GM23338 (cell line): ENCODE data around the gene CLIC2. TPM values are rescaled to one million over a fixed set of nuclear protein-coding genes. Genes with fewer than 3 reads are reported as not detected.
A peak's percentile ranks its signal among the peaks of the same experiment; 100 is the strongest.

Source experiments
- ATAC-seq: fragments of 200-7000 bp; cut with Tn5 transposase; 3 replicates; pipeline ENCODE4 v1.9.1; 2020
- DNase-seq: peaks from one replicate; pipeline ENCODE4 v3.0.0-alpha.2; 2015; ENCODE audit warnings: low spot score
- H2AFZ ChIP-seq: fragments of 200-600 bp; sonication (generic); 2 replicates; pipeline ENCODE4 v1.8.0; 2016; ENCODE audit warnings: antibody characterized with exemption, mild to moderate bottlenecking, moderate library complexity
- H3F3A ChIP-seq: fragments of 200-600 bp; sonication (generic); replicated peaks from 2 replicates; pipeline ENCODE4 v1.8.0; 2017; ENCODE audit warnings: antibody characterized with exemption, mixed run types, low read depth
- H3K27ac ChIP-seq: fragments of 200-600 bp; sonication (generic); 2 replicates; pipeline ENCODE4 v1.6.1; 2016; ENCODE audit warnings: low read depth
- H3K27me3 ChIP-seq: fragments of 200-600 bp; sonication (generic); 2 replicates; pipeline ENCODE4 v1.8.0; 2016; ENCODE audit warnings: mild to moderate bottlenecking, mixed run types, moderate library complexity; ENCODE audit not compliant: insufficient read depth
- H3K36me3 ChIP-seq: fragments of 200-600 bp; sonication (generic); 2 replicates; pipeline ENCODE4 v1.8.0; 2016; ENCODE audit warnings: mild to moderate bottlenecking; ENCODE audit not compliant: insufficient read depth
- H3K4me1 ChIP-seq: fragments of 200-600 bp; sonication (generic); 2 replicates; pipeline ENCODE4 v1.8.0; 2016; ENCODE audit warnings: mild to moderate bottlenecking, moderate library complexity; ENCODE audit not compliant: insufficient read depth
- H3K4me2 ChIP-seq: fragments of 200-600 bp; sonication (generic); 2 replicates; pipeline ENCODE4 v1.7.1; 2017; ENCODE audit warnings: mixed run types
- H3K4me3 ChIP-seq: fragments of 200-600 bp; sonication (generic); 2 replicates; pipeline ENCODE4 v1.6.1; 2016; ENCODE audit warnings: mixed run types
- H3K79me2 ChIP-seq: fragments of 200-600 bp; sonication (generic); replicated peaks from 2 replicates; pipeline ENCODE4 v1.8.0; 2017; ENCODE audit warnings: mild to moderate bottlenecking; ENCODE audit not compliant: insufficient read depth
- H3K9me2 ChIP-seq: fragments of 200-600 bp; sonication (generic); 2 replicates; pipeline ENCODE4 v1.8.0; 2017; ENCODE audit not compliant: insufficient read depth
- H4K20me1 ChIP-seq: fragments of 200-600 bp; sonication (generic); replicated peaks from 2 replicates; pipeline ENCODE4 v1.8.0; 2017; ENCODE audit warnings: mild to moderate bottlenecking; ENCODE audit not compliant: insufficient read depth
- H3K27ac Mint-ChIP-seq: 2 replicates; pipeline ENCODE4 v1.8.0; 2020; ENCODE audit warnings: inconsistent platforms, mild to moderate bottlenecking, moderate library complexity, mixed read lengths
- H3K27me3 Mint-ChIP-seq: 3 replicates; pipeline ENCODE4 v1.8.0; 2022; ENCODE audit warnings: low read depth, mild to moderate bottlenecking, moderate library complexity, mixed read lengths, inconsistent platforms; ENCODE audit not compliant: insufficient read depth, poor library complexity
- H3K36me3 Mint-ChIP-seq: 3 replicates; pipeline ENCODE4 v1.8.0; 2021; ENCODE audit warnings: low read depth, mild to moderate bottlenecking, inconsistent platforms, moderate library complexity, mixed read lengths
- H3K4me1 Mint-ChIP-seq: 3 replicates; pipeline ENCODE4 v1.8.0; 2020; ENCODE audit warnings: mild to moderate bottlenecking, inconsistent platforms, mixed read lengths
- H3K4me3 Mint-ChIP-seq: 3 replicates; pipeline ENCODE4 v1.8.0; 2021; ENCODE audit warnings: moderate library complexity, mild to moderate bottlenecking, inconsistent platforms, mixed read lengths
- H3K9me3 Mint-ChIP-seq: 3 replicates; pipeline ENCODE4 v1.8.0; 2020; ENCODE audit warnings: moderate library complexity, mild to moderate bottlenecking, inconsistent platforms, mixed read lengths
- CREB1 ChIP-seq: fragments of 250-450 bp; sonication (Bioruptor Pico); IDR thresholded peaks from 2 replicates; pipeline ENCODE4 v1.5.0; 2020; ENCODE audit warnings: low read depth, mild to moderate bottlenecking, moderate library complexity
- ETS1 ChIP-seq: IDR thresholded peaks from 2 replicates; pipeline ENCODE4 v1.6.1; 2016; ENCODE audit warnings: antibody characterized with exemption
- EZH2 ChIP-seq: fragments of 200-600 bp; sonication (generic); IDR thresholded peaks from one replicate; pipeline ENCODE4 v1.8.0; 2017; ENCODE audit warnings: antibody characterized with exemption, mild to moderate bottlenecking, low read depth; ENCODE audit not compliant: unreplicated experiment
- EZH2phosphoT487 ChIP-seq: fragments of 200-600 bp; sonication (generic); IDR thresholded peaks from one replicate; pipeline ENCODE4 v1.8.1; 2018; ENCODE audit warnings: antibody characterized with exemption; ENCODE audit not compliant: unreplicated experiment
- JUNB ChIP-seq: IDR thresholded peaks from one replicate; pipeline ENCODE4 v1.6.1; 2016; ENCODE audit warnings: antibody characterized with exemption; ENCODE audit not compliant: unreplicated experiment
- NANOG ChIP-seq: IDR thresholded peaks from 2 replicates; pipeline ENCODE4 v1.6.1; 2016; ENCODE audit warnings: antibody characterized with exemption, borderline replicate concordance
- POLR2AphosphoS5 ChIP-seq: IDR thresholded peaks from 2 replicates; pipeline ENCODE4 v1.6.1; 2016; ENCODE audit warnings: antibody characterized with exemption, low read depth
- REST ChIP-seq: IDR thresholded peaks from one replicate; pipeline ENCODE4 v1.6.1; 2018; ENCODE audit warnings: antibody characterized with exemption; ENCODE audit not compliant: unreplicated experiment
- STAT1 ChIP-seq: IDR thresholded peaks from one replicate; pipeline ENCODE4 v1.6.1; 2016; ENCODE audit warnings: antibody characterized with exemption; ENCODE audit not compliant: unreplicated experiment
- ZNF114 ChIP-seq: fragments of 250-450 bp; sonication (Bioruptor Pico); IDR thresholded peaks from 2 replicates; pipeline ENCODE4 v1.5.0; 2020; ENCODE audit warnings: mild to moderate bottlenecking, moderate library complexity
- ZNF331 ChIP-seq: fragments of 250-450 bp; sonication (Bioruptor Pico); IDR thresholded peaks from 2 replicates; pipeline ENCODE4 v1.5.0; 2020; ENCODE audit warnings: low read depth, mild to moderate bottlenecking, moderate library complexity
- polyA plus RNA-seq: library from polyadenylated mRNA; unstranded; fragments of >200 nt; fragmentation: Nextera tagmentation; extraction: Ambion mirVana; gene quantifications from 2 replicates; pipeline ENCODE4 v1.2.1, GENCODE V29; 2016
- total RNA-seq: library from RNA; depleted of rRNA; stranded (reverse); fragments of >200 nt; shearing (Covaris generic); gene quantifications from 2 replicates; pipeline ENCODE4 v1.2.3, GENCODE V29; 2014
- TF ChIP-seq, protein P1 (sequence below): fragments of 250-450 bp; sonication (Bioruptor Pico); IDR thresholded peaks from 2 replicates; pipeline ENCODE4 v1.5.0; 2020; ENCODE audit warnings: mild to moderate bottlenecking, moderate library complexity
- TF ChIP-seq, protein P2 (sequence below), 2 experiments: fragments of 200-600 bp in 1 of 2; sonication (generic) in 1 of 2; conservative IDR thresholded peaks; 2 replicates each; pipeline versions ENCODE4 v1.5.1 to v1.6.1; 2016 to 2017; ENCODE audit warnings: antibody characterized with exemption in 2 of 2, low read depth in 2 of 2, mild to moderate bottlenecking in 2 of 2, moderate library complexity in 1 of 2

CLIC2 gene
- total and polyA plus RNA-seq, 2 experiments from 2014 or later, result 0.56 to 0.61 TPM

DNA sequence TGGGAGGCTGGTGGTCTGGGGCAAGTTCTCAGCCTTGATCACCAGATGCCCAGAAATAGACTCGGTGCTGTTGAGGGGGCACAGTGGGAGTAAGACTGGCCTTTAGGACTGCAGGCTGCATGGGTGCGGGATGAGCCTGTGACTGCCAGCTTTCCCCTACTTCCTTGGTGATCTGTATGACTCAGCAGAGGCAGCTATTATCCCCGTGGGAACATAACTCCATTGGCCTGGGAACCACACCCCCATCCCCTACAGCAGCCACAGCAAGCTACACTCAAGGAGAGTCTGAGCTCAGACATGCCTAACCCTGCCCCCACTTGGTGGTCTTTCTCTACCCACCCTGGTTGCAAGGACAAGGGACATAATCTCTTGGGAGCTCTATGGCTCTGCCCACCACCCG, 20.6 kb downstream of the CLIC2 start:
- Histone ChIP-seq H3K4me3 (no peak overlapping the region), H3F3A (no peaks in the 10 kb centered on the region), H3K4me1 (no peaks in the 10 kb centered on the region), H3K4me2 (no peak overlapping the region), H3K9me2 (no peaks in the 10 kb centered on the region), H3K27ac (no peak overlapping the region), H3K36me3 (no peaks in the 10 kb centered on the region), H2AFZ (no peak overlapping the region), H3K79me2 (no peaks in the 10 kb centered on the region), H4K20me1 (no peaks in the 10 kb centered on the region), H3K27me3 (no peaks in the 10 kb centered on the region)
- H3K4me3 Mint-ChIP-seq, result no peak overlapping the region
- ATAC-seq, result no peak
- no peaks in the 10 kb centered on the region for H3K36me3 Mint-ChIP-seq
- TF ChIP-seq ZNF331 (CRISPR knock-in tag) (no peak), EZH2 (no peak), REST (no peak), EZH2phosphoT487 (no peak), NANOG (no peak), ETS1 (no peak), ZNF114 (CRISPR knock-in tag) (no peak), JUNB (no peak), STAT1 (no peak), POLR2AphosphoS5 (no peak), CREB1 (CRISPR knock-in tag) (no peak)
- TF ChIP-seq, protein P1, sequence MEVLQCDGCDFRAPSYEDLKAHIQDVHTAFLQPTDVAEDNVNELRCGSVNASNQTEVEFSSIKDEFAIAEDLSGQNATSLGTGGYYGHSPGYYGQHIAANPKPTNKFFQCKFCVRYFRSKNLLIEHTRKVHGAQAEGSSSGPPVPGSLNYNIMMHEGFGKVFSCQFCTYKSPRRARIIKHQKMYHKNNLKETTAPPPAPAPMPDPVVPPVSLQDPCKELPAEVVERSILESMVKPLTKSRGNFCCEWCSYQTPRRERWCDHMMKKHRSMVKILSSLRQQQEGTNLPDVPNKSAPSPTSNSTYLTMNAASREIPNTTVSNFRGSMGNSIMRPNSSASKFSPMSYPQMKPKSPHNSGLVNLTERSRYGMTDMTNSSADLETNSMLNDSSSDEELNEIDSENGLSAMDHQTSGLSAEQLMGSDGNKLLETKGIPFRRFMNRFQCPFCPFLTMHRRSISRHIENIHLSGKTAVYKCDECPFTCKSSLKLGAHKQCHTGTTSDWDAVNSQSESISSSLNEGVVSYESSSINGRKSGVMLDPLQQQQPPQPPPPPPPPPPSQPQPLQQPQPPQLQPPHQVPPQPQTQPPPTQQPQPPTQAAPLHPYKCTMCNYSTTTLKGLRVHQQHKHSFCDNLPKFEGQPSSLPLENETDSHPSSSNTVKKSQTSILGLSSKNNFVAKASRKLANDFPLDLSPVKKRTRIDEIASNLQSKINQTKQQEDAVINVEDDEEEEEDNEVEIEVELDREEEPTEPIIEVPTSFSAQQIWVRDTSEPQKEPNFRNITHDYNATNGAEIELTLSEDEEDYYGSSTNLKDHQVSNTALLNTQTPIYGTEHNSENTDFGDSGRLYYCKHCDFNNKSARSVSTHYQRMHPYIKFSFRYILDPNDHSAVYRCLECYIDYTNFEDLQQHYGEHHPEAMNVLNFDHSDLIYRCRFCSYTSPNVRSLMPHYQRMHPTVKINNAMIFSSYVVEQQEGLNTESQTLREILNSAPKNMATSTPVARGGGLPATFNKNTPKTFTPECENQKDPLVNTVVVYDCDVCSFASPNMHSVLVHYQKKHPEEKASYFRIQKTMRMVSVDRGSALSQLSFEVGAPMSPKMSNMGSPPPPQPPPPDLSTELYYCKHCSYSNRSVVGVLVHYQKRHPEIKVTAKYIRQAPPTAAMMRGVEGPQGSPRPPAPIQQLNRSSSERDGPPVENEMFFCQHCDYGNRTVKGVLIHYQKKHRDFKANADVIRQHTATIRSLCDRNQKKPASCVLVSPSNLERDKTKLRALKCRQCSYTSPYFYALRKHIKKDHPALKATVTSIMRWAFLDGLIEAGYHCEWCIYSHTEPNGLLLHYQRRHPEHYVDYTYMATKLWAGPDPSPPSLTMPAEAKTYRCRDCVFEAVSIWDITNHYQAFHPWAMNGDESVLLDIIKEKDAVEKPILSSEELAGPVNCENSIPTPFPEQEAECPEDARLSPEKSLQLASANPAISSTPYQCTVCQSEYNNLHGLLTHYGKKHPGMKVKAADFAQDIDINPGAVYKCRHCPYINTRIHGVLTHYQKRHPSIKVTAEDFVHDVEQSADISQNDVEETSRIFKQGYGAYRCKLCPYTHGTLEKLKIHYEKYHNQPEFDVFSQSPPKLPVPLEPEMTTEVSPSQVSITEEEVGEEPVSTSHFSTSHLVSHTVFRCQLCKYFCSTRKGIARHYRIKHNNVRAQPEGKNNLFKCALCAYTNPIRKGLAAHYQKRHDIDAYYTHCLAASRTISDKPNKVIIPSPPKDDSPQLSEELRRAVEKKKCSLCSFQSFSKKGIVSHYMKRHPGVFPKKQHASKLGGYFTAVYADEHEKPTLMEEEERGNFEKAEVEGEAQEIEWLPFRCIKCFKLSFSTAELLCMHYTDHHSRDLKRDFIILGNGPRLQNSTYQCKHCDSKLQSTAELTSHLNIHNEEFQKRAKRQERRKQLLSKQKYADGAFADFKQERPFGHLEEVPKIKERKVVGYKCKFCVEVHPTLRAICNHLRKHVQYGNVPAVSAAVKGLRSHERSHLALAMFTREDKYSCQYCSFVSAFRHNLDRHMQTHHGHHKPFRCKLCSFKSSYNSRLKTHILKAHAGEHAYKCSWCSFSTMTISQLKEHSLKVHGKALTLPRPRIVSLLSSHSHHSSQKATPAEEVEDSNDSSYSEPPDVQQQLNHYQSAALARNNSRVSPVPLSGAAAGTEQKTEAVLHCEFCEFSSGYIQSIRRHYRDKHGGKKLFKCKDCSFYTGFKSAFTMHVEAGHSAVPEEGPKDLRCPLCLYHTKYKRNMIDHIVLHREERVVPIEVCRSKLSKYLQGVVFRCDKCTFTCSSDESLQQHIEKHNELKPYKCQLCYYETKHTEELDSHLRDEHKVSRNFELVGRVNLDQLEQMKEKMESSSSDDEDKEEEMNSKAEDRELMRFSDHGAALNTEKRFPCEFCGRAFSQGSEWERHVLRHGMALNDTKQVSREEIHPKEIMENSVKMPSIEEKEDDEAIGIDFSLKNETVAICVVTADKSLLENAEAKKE (CRISPR knock-in tag), result no peak
- TF ChIP-seq, protein P2, sequence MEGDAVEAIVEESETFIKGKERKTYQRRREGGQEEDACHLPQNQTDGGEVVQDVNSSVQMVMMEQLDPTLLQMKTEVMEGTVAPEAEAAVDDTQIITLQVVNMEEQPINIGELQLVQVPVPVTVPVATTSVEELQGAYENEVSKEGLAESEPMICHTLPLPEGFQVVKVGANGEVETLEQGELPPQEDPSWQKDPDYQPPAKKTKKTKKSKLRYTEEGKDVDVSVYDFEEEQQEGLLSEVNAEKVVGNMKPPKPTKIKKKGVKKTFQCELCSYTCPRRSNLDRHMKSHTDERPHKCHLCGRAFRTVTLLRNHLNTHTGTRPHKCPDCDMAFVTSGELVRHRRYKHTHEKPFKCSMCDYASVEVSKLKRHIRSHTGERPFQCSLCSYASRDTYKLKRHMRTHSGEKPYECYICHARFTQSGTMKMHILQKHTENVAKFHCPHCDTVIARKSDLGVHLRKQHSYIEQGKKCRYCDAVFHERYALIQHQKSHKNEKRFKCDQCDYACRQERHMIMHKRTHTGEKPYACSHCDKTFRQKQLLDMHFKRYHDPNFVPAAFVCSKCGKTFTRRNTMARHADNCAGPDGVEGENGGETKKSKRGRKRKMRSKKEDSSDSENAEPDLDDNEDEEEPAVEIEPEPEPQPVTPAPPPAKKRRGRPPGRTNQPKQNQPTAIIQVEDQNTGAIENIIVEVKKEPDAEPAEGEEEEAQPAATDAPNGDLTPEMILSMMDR (conservative IDR thresholded peaks at IDR 0.05; ENCODE audit: low read depth in 2 of 2), result no peak
- DNase-seq, result peak; percentile 8
- H3K27ac Mint-ChIP-seq, result no peak overlapping the region
- peaks cover 7% of the 10 kb centered on the region for H3K9me3 Mint-ChIP-seq
- H3K27me3 Mint-ChIP-seq, result no peaks in the 10 kb centered on the region
- H3K4me1 Mint-ChIP-seq, result peaks cover 5% of the 10 kb centered on the region; the same call in 1 of the 3 replicates
